ENCODE data around the gene OR3A2. TPM values are rescaled to one million over a fixed set of nuclear protein-coding genes. Genes with fewer than 3 reads are reported as not detected.
A peak's percentile ranks its signal among the peaks of the same experiment; 100 is the strongest.
"Not testable (repeated sequence)": the region's sequence is repeated elsewhere in the genome, so short reads cannot be mapped to it uniquely, and the experiment has no call there.

The OR3A2 gene
- total RNA-seq, 1 experiment from 2014 or later, result not detected

- Histone ChIP-seq H2BK12ac (ENCODE audit: insufficient read length, low read depth, low read length) (no peak within 1 kb of the TSS), H2BK20ac (ENCODE audit: low read depth, low read length, poor library complexity, severe bottlenecking) (no peak within 1 kb of the TSS), H3K18ac (ENCODE audit: insufficient read length, low read depth, low read length) (no peak within 1 kb of the TSS), H3K4me1 (ENCODE audit: insufficient read depth, low read length) (no peaks in the 10 kb centered on the region), H3K79me1 (ENCODE audit: insufficient read depth, low read depth, low read length, poor library complexity, severe bottlenecking) (no peaks in the 10 kb centered on the region), H3K27me3 (ENCODE audit: insufficient read depth, low read length) (no peaks in the 10 kb centered on the region), H3K56ac (ENCODE audit: insufficient read length, low read depth, low read length) (no peak within 1 kb of the TSS), H3T11ph (ENCODE audit: low read length) (no peak within 1 kb of the TSS), H3K79me2 (ENCODE audit: insufficient read depth, low read length) (no peaks in the 10 kb centered on the region), H3K9ac (ENCODE audit: extremely low read depth, insufficient read length, low read length) (no peak within 1 kb of the TSS), H3K23ac (ENCODE audit: insufficient read length, low read depth, low read length) (no peak within 1 kb of the TSS), H2BK15ac (ENCODE audit: low read depth, low read length) (no peak within 1 kb of the TSS), H3K23me2 (ENCODE audit: insufficient read length, low read depth, low read length, poor library complexity, severe bottlenecking) (no peaks in the 10 kb centered on the region), H2BK120ac (ENCODE audit: low read depth, low read length, poor library complexity, severe bottlenecking) (no peak within 1 kb of the TSS), H3K27ac (ENCODE audit: insufficient read length, low read depth, low read length) (no peak within 1 kb of the TSS), H4K5ac (ENCODE audit: insufficient read length, low read depth, low read length) (no peak within 1 kb of the TSS), H4K8ac (replicated peaks; ENCODE audit: insufficient read length, low read depth, low read length) (no peak within 1 kb of the TSS), H3K4me2 (ENCODE audit: insufficient read depth, insufficient read length, low read length) (no peak within 1 kb of the TSS), H2AFZ (ENCODE audit: low read length) (no peak within 1 kb of the TSS), H2AK5ac (ENCODE audit: insufficient read length, low read length) (no peak within 1 kb of the TSS), H2BK5ac (ENCODE audit: insufficient read length, low read length) (no peak within 1 kb of the TSS), H4K20me1 (ENCODE audit: control insufficient read depth, insufficient read depth, insufficient read length) (no peaks in the 10 kb centered on the region), H4K91ac (ENCODE audit: insufficient read length, low read depth, low read length) (no peak within 1 kb of the TSS), H3K14ac (ENCODE audit: insufficient read depth, low read length) (no peak within 1 kb of the TSS), H3K9me3 (ENCODE audit: control insufficient read depth, low read depth, low read length) (no peaks in the 10 kb centered on the region), H3K4ac (ENCODE audit: low read depth, low read length) (no peak within 1 kb of the TSS)
- Mint-ChIP-seq H3K4me3 (no peak within 1 kb of the TSS), H3K36me3 (ENCODE audit: insufficient read depth in 1 of 3, low read depth in 3 of 3) (peaks cover 0 to 3% (median 0%) of the 10 kb centered on the region in 3 experiments; a peak in 2 of 7 replicates), H3K27ac (no peak within 1 kb of the TSS), H3K27me3 (ENCODE audit: low read depth) (peaks cover 2% of the 10 kb centered on the region), H3K9me3 (peaks cover 19 to 60% of the 10 kb centered on the region in 2 experiments), H3K4me1 (peaks cover 0 to 5% of the 10 kb centered on the region in 2 experiments; a peak in 1 of 4 replicates)
- no peak for TF ChIP-seq CTCF (conservative IDR thresholded peaks at IDR 0.05)
- DNase-seq, result no peak
- WGBS (ENCODE audit: extremely low coverage, insufficient read length, low lambda C conversion rate), result no CpG with 5 or more reads among the region's 3 CpGs
Observed at GRCh38 chr17:3433741-3434140, 47.6 kb upstream of the OR3A2 start, which contains the start of gene OR1E2. OR1E2 (minus strand) TSS chr17:3433841; CDS start chr17:3433841, 0 bp downstream.

GRCh38 chr17:3433215-3433614 is 47.1 kb upstream of the OR3A2 start:
- not testable (repeated sequence) for H3K79me2 ChIP-seq (ENCODE audit: insufficient read depth, low read length); H4K91ac ChIP-seq (ENCODE audit: insufficient read length, low read depth, low read length); H3K4ac ChIP-seq (ENCODE audit: low read depth, low read length); H3K9ac ChIP-seq (ENCODE audit: extremely low read depth, insufficient read length, low read length); H3K23ac ChIP-seq (ENCODE audit: insufficient read length, low read depth, low read length); H2BK20ac ChIP-seq (ENCODE audit: low read depth, low read length, poor library complexity, severe bottlenecking); H3K27me3 ChIP-seq (ENCODE audit: insufficient read depth, low read length); H4K5ac ChIP-seq (ENCODE audit: insufficient read length, low read depth, low read length); H2BK120ac ChIP-seq (ENCODE audit: low read depth, low read length, poor library complexity, severe bottlenecking); H3K4me3 Mint-ChIP-seq; H3K9me3 ChIP-seq (ENCODE audit: control insufficient read depth, low read depth, low read length); H3K23me2 ChIP-seq (ENCODE audit: insufficient read length, low read depth, low read length, poor library complexity, severe bottlenecking); H2BK5ac ChIP-seq (ENCODE audit: insufficient read length, low read length); H3K4me1 ChIP-seq (ENCODE audit: insufficient read depth, low read length); H4K8ac ChIP-seq (replicated peaks; ENCODE audit: insufficient read length, low read depth, low read length); H2AK5ac ChIP-seq (ENCODE audit: insufficient read length, low read length); H2BK12ac ChIP-seq (ENCODE audit: insufficient read length, low read depth, low read length); H3K36me3 Mint-ChIP-seq (ENCODE audit: insufficient read depth in 1 of 3, low read depth in 3 of 3); H3K14ac ChIP-seq (ENCODE audit: insufficient read depth, low read length); H4K20me1 ChIP-seq (ENCODE audit: control insufficient read depth, insufficient read depth, insufficient read length); H2BK15ac ChIP-seq (ENCODE audit: low read depth, low read length); H3K4me2 ChIP-seq (ENCODE audit: insufficient read depth, insufficient read length, low read length); H3K27ac ChIP-seq (ENCODE audit: insufficient read length, low read depth, low read length); H3K18ac ChIP-seq (ENCODE audit: insufficient read length, low read depth, low read length); H3K79me1 ChIP-seq (ENCODE audit: insufficient read depth, low read depth, low read length, poor library complexity, severe bottlenecking); H3K27me3 Mint-ChIP-seq (ENCODE audit: low read depth); H3K56ac ChIP-seq (ENCODE audit: insufficient read length, low read depth, low read length); H2AFZ ChIP-seq (ENCODE audit: low read length); H3T11ph ChIP-seq (ENCODE audit: low read length); H3K4me1 Mint-ChIP-seq; H3K27ac Mint-ChIP-seq
- peak; percentile 68 for DNase-seq
- no CpG with 5 or more reads among the region's 7 CpGs for WGBS (ENCODE audit: extremely low coverage, insufficient read length, low lambda C conversion rate)
- peaks cover 23 to 65% of the 10 kb centered on the region in 2 experiments for H3K9me3 Mint-ChIP-seq
